A549 (cell line): Measurements from ENCODE around the gene CRYBB3.

Experiments used
- BHLHE40 ChIP-seq: IDR thresholded peaks from 2 replicates; pipeline ENCODE4 v1.6.1; 2012; ENCODE audit warnings: low read depth, low read length, inconsistent platforms
- CTCF ChIP-seq: fragments of >200 bp; sonication (Bioruptor Twin); formaldehyde crosslinking; IDR thresholded peaks from 3 replicates; pipeline ENCODE4 v1.5.1; 2016
- EHMT2 ChIP-seq: fragments of 200-600 bp; sonication (generic); IDR thresholded peaks from 2 replicates; pipeline ENCODE4 v1.6.1; 2016; ENCODE audit warnings: antibody characterized with exemption, low read depth, mild to moderate bottlenecking, moderate library complexity
- HDAC2 ChIP-seq: fragments of 200-600 bp; sonication (generic); IDR thresholded peaks from 2 replicates; pipeline ENCODE4 v1.6.1; 2016
- JUN ChIP-seq, 2 experiments: fragments of >200 bp; sonication (Bioruptor Twin); formaldehyde crosslinking; IDR thresholded peaks; 2 replicates in 1 of 2; 3 replicates in 1 of 2; pipeline ENCODE4 v1.6.1; 2016 to 2017
- JUNB ChIP-seq: fragments of >200 bp; sonication (Bioruptor Twin); formaldehyde crosslinking; IDR thresholded peaks from 2 replicates; pipeline ENCODE4 v1.6.1; 2016
- KDM1A ChIP-seq: fragments of 200-600 bp; sonication (generic); IDR thresholded peaks from 2 replicates; pipeline ENCODE4 v1.6.1; 2016; ENCODE audit warnings: low read depth, mild to moderate bottlenecking
- MAFK ChIP-seq: fragments of 450-650 bp; IDR thresholded peaks from 2 replicates; pipeline ENCODE4 v1.6.1; 2014; ENCODE audit not compliant: partially characterized antibody
- PHF8 ChIP-seq: fragments of 200-600 bp; sonication (generic); IDR thresholded peaks from 2 replicates; pipeline ENCODE4 v1.6.1; 2016; ENCODE audit warnings: low read depth, mild to moderate bottlenecking, antibody characterized with exemption, moderate library complexity, borderline replicate concordance
- POLR2A ChIP-seq: IDR thresholded peaks from 2 replicates; pipeline ENCODE4 v1.6.1; 2012; ENCODE audit warnings: mild to moderate bottlenecking, low read length
- REST ChIP-seq: fragments of 200-600 bp; sonication (generic); IDR thresholded peaks from 2 replicates; pipeline ENCODE4 v1.6.1; 2016; ENCODE audit warnings: antibody characterized with exemption, mild to moderate bottlenecking, moderate library complexity
- TF ChIP-seq, protein P1 (sequence below): IDR thresholded peaks from 2 replicates; pipeline ENCODE4 v1.6.1; 2012; ENCODE audit warnings: low read depth, borderline replicate concordance
- TF ChIP-seq, protein P2 (sequence below): fragments of 150-350 bp; IDR thresholded peaks from 2 replicates; pipeline ENCODE4 v1.6.1; 2014; ENCODE audit warnings: low read depth, mild to moderate bottlenecking, low read length

- TF ChIP-seq PHF8 = no peak
- no peak for TF ChIP-seq CTCF
- no peak for TF ChIP-seq REST
- TF ChIP-seq POLR2A = no peak
- TF ChIP-seq BHLHE40 = no peak
- TF ChIP-seq MAFK = no peak
- no peak for TF ChIP-seq JUN (IDR thresholded peaks at IDR 0.05)
- TF ChIP-seq, protein P1, sequence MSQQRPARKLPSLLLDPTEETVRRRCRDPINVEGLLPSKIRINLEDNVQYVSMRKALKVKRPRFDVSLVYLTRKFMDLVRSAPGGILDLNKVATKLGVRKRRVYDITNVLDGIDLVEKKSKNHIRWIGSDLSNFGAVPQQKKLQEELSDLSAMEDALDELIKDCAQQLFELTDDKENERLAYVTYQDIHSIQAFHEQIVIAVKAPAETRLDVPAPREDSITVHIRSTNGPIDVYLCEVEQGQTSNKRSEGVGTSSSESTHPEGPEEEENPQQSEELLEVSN = no peak
- TF ChIP-seq EHMT2 = no peak
- no peak for TF ChIP-seq KDM1A
- no peak for TF ChIP-seq JUNB
- TF ChIP-seq HDAC2 = no peak
- TF ChIP-seq, protein P2, sequence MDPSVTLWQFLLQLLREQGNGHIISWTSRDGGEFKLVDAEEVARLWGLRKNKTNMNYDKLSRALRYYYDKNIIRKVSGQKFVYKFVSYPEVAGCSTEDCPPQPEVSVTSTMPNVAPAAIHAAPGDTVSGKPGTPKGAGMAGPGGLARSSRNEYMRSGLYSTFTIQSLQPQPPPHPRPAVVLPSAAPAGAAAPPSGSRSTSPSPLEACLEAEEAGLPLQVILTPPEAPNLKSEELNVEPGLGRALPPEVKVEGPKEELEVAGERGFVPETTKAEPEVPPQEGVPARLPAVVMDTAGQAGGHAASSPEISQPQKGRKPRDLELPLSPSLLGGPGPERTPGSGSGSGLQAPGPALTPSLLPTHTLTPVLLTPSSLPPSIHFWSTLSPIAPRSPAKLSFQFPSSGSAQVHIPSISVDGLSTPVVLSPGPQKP = no peak
Measured at GRCh38 chr22:25197340-25197739, 2.3 kb upstream of the CRYBB3 start.
